ENCODE data around the gene ZNF451. TPM values are rescaled to one million over a fixed set of nuclear protein-coding genes. Genes with fewer than 3 reads are reported as not detected.
A peak's percentile ranks its signal among the peaks of the same experiment; 100 is the strongest.

Gene ZNF451
- polyA plus RNA-seq, 1 donor, result 27.6 TPM

- DNase-seq, result no peak
- Histone ChIP-seq H3K9me3 (ENCODE audit: control insufficient read depth, low read depth, low read length) (no peaks in the 10 kb centered on the region), H3K4me3 (ENCODE audit: low read length) (no peak overlapping the region), H3K27ac (ENCODE audit: low read length) (no peak overlapping the region), H3K4me1 (ENCODE audit: control insufficient read depth, insufficient read depth, low read length) (no peaks in the 10 kb centered on the region), H3K36me3 (ENCODE audit: control insufficient read depth, insufficient read depth, low read length) (peaks cover 22% of the 10 kb centered on the region), H3K27me3 (ENCODE audit: control insufficient read depth, insufficient read depth, low read length) (no peaks in the 10 kb centered on the region)
- 78% methylated on average over 2 of the region's 5 CpGs for WGBS (ENCODE audit: insufficient coverage, low lambda C conversion rate)
These were observed 57.4 kb downstream of the ZNF451 start for GRCh38 chr6:57147401-57147800.

GRCh38 chr6:57147955-57148858 lies 58.2 kb downstream of the ZNF451 start:
- H3K27me3 ChIP-seq (ENCODE audit: control insufficient read depth, insufficient read depth, low read length), result no peaks in the 10 kb centered on the region
- 100% methylated on average over 1 of the region's 7 CpGs for WGBS (ENCODE audit: insufficient coverage, low lambda C conversion rate)
- no peaks in the 10 kb centered on the region for H3K4me1 ChIP-seq (ENCODE audit: control insufficient read depth, insufficient read depth, low read length)
- H3K4me3 ChIP-seq (ENCODE audit: low read length), result no peak overlapping the region
- H3K9me3 ChIP-seq (ENCODE audit: control insufficient read depth, low read depth, low read length), result no peaks in the 10 kb centered on the region
- no peak for DNase-seq
- peaks cover 30% of the 10 kb centered on the region for H3K36me3 ChIP-seq (ENCODE audit: control insufficient read depth, insufficient read depth, low read length)
- H3K27ac ChIP-seq (ENCODE audit: low read length), result no peak overlapping the region

- Histone ChIP-seq H3K27me3 (ENCODE audit: control insufficient read depth, insufficient read depth, low read length) (no peaks in the 10 kb centered on the region), H3K9me3 (ENCODE audit: control insufficient read depth, low read depth, low read length) (no peaks in the 10 kb centered on the region), H3K4me3 (ENCODE audit: low read length) (no peak overlapping the region), H3K36me3 (ENCODE audit: control insufficient read depth, insufficient read depth, low read length) (peaks cover 15% of the 10 kb centered on the region), H3K4me1 (ENCODE audit: control insufficient read depth, insufficient read depth, low read length) (no peaks in the 10 kb centered on the region), H3K27ac (ENCODE audit: low read length) (no peak overlapping the region)
- no peak for DNase-seq
These were observed 68.7 kb downstream of the ZNF451 start for GRCh38 chr6:57158658-57159057.

- no peak for DNase-seq
- WGBS (ENCODE audit: insufficient coverage, low lambda C conversion rate), result 100% methylated on average over 1 of the region's 2 CpGs
- H3K27ac ChIP-seq (ENCODE audit: low read length), result no peak overlapping the region
- H3K36me3 ChIP-seq (ENCODE audit: control insufficient read depth, insufficient read depth, low read length), result peaks cover 14% of the 10 kb centered on the region
- H3K9me3 ChIP-seq (ENCODE audit: control insufficient read depth, low read depth, low read length), result no peaks in the 10 kb centered on the region
- H3K27me3 ChIP-seq (ENCODE audit: control insufficient read depth, insufficient read depth, low read length), result no peaks in the 10 kb centered on the region
- H3K4me1 ChIP-seq (ENCODE audit: control insufficient read depth, insufficient read depth, low read length), result no peaks in the 10 kb centered on the region
- H3K4me3 ChIP-seq (ENCODE audit: low read length), result no peak overlapping the region
These were observed 69.1 kb downstream of the ZNF451 start for GRCh38 chr6:57159127-57159526.

GRCh38 chr6:57162028-57162427 lies 72.0 kb downstream of the ZNF451 start:
- peaks cover 8% of the 10 kb centered on the region for H3K36me3 ChIP-seq (ENCODE audit: control insufficient read depth, insufficient read depth, low read length)
- DNase-seq, result no peak
- H3K4me3 ChIP-seq (ENCODE audit: low read length), result no peak overlapping the region
- WGBS (ENCODE audit: insufficient coverage, low lambda C conversion rate), result 100% methylated on average over 1 of the region's 2 CpGs
- H3K9me3 ChIP-seq (ENCODE audit: control insufficient read depth, low read depth, low read length), result peaks cover 7% of the 10 kb centered on the region
- no peaks in the 10 kb centered on the region for H3K4me1 ChIP-seq (ENCODE audit: control insufficient read depth, insufficient read depth, low read length)
- H3K27ac ChIP-seq (ENCODE audit: low read length), result no peak overlapping the region
- no peaks in the 10 kb centered on the region for H3K27me3 ChIP-seq (ENCODE audit: control insufficient read depth, insufficient read depth, low read length)

- no peaks in the 10 kb centered on the region for H3K27me3 ChIP-seq (ENCODE audit: control insufficient read depth, insufficient read depth, low read length)
- no peak for DNase-seq
- H3K27ac ChIP-seq (ENCODE audit: low read length), result no peak overlapping the region
- 90% methylated on average over 2 of the region's 3 CpGs for WGBS (ENCODE audit: insufficient coverage, low lambda C conversion rate)
- peaks cover 7% of the 10 kb centered on the region for H3K9me3 ChIP-seq (ENCODE audit: control insufficient read depth, low read depth, low read length)
- H3K4me1 ChIP-seq (ENCODE audit: control insufficient read depth, insufficient read depth, low read length), result no peaks in the 10 kb centered on the region
- H3K4me3 ChIP-seq (ENCODE audit: low read length), result no peak overlapping the region
- peaks cover 8% of the 10 kb centered on the region for H3K36me3 ChIP-seq (ENCODE audit: control insufficient read depth, insufficient read depth, low read length)
These were observed 72.5 kb downstream of the ZNF451 start for GRCh38 chr6:57162516-57162915.

- H3K4me3 ChIP-seq (ENCODE audit: low read length), result no peak overlapping the region
- no peaks in the 10 kb centered on the region for H3K27me3 ChIP-seq (ENCODE audit: control insufficient read depth, insufficient read depth, low read length)
- no CpG with 5 or more reads among the region's 2 CpGs for WGBS (ENCODE audit: insufficient coverage, low lambda C conversion rate)
- H3K4me1 ChIP-seq (ENCODE audit: control insufficient read depth, insufficient read depth, low read length), result no peaks in the 10 kb centered on the region
- H3K36me3 ChIP-seq (ENCODE audit: control insufficient read depth, insufficient read depth, low read length), result peaks cover 8% of the 10 kb centered on the region
- peaks cover 7% of the 10 kb centered on the region for H3K9me3 ChIP-seq (ENCODE audit: control insufficient read depth, low read depth, low read length)
- DNase-seq, result no peak
- H3K27ac ChIP-seq (ENCODE audit: low read length), result no peak overlapping the region
These were observed 74.0 kb downstream of the ZNF451 start for GRCh38 chr6:57163956-57164355.

- no peak overlapping the region for H3K27ac ChIP-seq (ENCODE audit: low read length)
- H3K27me3 ChIP-seq (ENCODE audit: control insufficient read depth, insufficient read depth, low read length), result no peaks in the 10 kb centered on the region
- peaks cover 8% of the 10 kb centered on the region for H3K36me3 ChIP-seq (ENCODE audit: control insufficient read depth, insufficient read depth, low read length)
- H3K9me3 ChIP-seq (ENCODE audit: control insufficient read depth, low read depth, low read length), result peaks cover 7% of the 10 kb centered on the region
- 100% methylated on average over 1 of the region's 1 CpG for WGBS (ENCODE audit: insufficient coverage, low lambda C conversion rate)
- H3K4me3 ChIP-seq (ENCODE audit: low read length), result no peak overlapping the region
- no peak for DNase-seq
- no peaks in the 10 kb centered on the region for H3K4me1 ChIP-seq (ENCODE audit: control insufficient read depth, insufficient read depth, low read length)
These were observed 75.1 kb downstream of the ZNF451 start for GRCh38 chr6:57165080-57165479.

- Histone ChIP-seq H3K4me1 (ENCODE audit: control insufficient read depth, insufficient read depth, low read length) (peaks cover 5% of the 10 kb centered on the region), H3K36me3 (ENCODE audit: control insufficient read depth, insufficient read depth, low read length) (no peaks in the 10 kb centered on the region), H3K4me3 (ENCODE audit: low read length) (peak within 1 kb of the TSS; percentile 48), H3K9me3 (ENCODE audit: control insufficient read depth, low read depth, low read length) (no peaks in the 10 kb centered on the region), H3K27me3 (ENCODE audit: control insufficient read depth, insufficient read depth, low read length) (peaks cover 14% of the 10 kb centered on the region), H3K27ac (ENCODE audit: low read length) (peak within 1 kb of the TSS; percentile 27)
- no CpG with 5 or more reads among the region's 97 CpGs for WGBS (ENCODE audit: insufficient coverage, low lambda C conversion rate)
- DNase-seq, result peak; percentile 60 to 81
These were observed 82.4 kb downstream of the ZNF451 start, which contains the start of gene BAG2 for GRCh38 chr6:57172136-57173055. BAG2 (plus strand) TSS chr6:57172326; CDS start chr6:57172698, 372 bp downstream.

- Histone ChIP-seq H3K4me3 (ENCODE audit: low read length) (peak overlapping the region; percentile 48), H3K27me3 (ENCODE audit: control insufficient read depth, insufficient read depth, low read length) (peaks cover 14% of the 10 kb centered on the region), H3K4me1 (ENCODE audit: control insufficient read depth, insufficient read depth, low read length) (peaks cover 5% of the 10 kb centered on the region), H3K9me3 (ENCODE audit: control insufficient read depth, low read depth, low read length) (no peaks in the 10 kb centered on the region), H3K36me3 (ENCODE audit: control insufficient read depth, insufficient read depth, low read length) (no peaks in the 10 kb centered on the region), H3K27ac (ENCODE audit: low read length) (no peak overlapping the region)
- DNase-seq, result peak in 1 of 2 donors; percentile 45
- 9% methylated on average over 7 of the region's 19 CpGs for WGBS (ENCODE audit: insufficient coverage, low lambda C conversion rate)
These were observed 83.3 kb downstream of the ZNF451 start for GRCh38 chr6:57173056-57173885.

All from large intestine (tissue), 3 donors.